ENCODE data around the gene GSC. TPM values are rescaled to one million over a fixed set of nuclear protein-coding genes. Genes with fewer than 3 reads are reported as not detected.
A peak's percentile ranks its signal among the peaks of the same experiment; 100 is the strongest.

Gene GSC
- total and polyA plus RNA-seq, 2 donors (not counting 1 experiment from before 2014, with no cell fraction given), result 0.05 to 0.17 TPM

DNA sequence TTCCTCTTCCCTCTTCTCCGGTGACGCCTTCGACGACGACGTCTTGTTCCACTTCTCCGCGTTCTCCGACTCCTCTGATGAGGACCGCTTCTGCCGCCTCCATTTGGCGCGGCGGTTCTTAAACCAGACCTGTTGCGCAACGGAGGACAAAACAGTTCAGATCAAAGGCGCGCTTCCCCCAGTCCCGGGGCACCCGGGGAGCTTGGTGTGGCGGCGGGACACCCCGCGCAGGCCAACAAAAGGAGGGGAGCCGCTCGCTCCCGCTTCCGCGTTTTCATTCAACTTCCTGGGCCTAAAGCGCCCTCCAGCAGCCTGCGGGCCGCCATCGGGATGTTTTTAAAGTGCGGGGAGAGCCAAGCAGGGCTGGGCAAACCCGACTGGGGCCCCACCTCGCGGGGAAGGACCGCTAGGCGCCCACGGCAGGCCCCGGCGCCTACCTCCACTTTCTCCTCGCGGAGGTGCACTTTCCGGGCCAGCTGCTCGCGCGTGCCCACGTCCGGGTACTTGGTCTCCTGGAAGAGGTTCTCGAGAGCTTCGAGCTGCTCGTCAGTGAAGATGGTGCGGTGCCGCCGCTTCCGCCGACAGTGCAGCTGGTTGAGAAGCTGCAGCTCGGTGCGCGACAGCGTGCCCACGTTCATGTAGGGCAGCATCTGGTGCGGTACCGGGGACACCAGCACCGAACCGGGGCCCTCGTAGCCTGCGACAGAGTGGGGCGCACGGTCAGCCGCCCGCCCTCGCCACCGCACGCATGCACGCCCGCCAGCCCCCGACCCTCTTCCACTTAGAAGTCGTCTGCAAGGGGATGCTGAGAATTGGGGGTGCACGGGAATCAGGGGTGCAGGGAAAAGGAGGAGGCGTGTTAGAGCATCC lies 1.2 kb downstream of the GSC start:
- no peaks in the 10 kb centered on the region for H3K36me3 ChIP-seq (ENCODE audit: control insufficient read depth, insufficient read depth, low read length)
- peak overlapping the region; percentile 5 for H3K4me2 ChIP-seq (ENCODE audit: extremely low read depth, insufficient read depth, low read length)
- H3K9ac ChIP-seq (ENCODE audit: insufficient read depth, low read length), result no peak overlapping the region
- DNase-seq (ENCODE audit: low read depth in 2 of 2), result no peak
- H3K27ac ChIP-seq (ENCODE audit: insufficient read depth, low read length), result no peak overlapping the region
- H2AFZ ChIP-seq (ENCODE audit: low read length), result no peak overlapping the region
- no peaks in the 10 kb centered on the region for H4K20me1 ChIP-seq (ENCODE audit: control insufficient read depth, extremely low read depth, insufficient read depth, low read length)
- H3K4me1 ChIP-seq (ENCODE audit: control insufficient read depth, extremely low read depth, insufficient read depth, low read length), result no peaks in the 10 kb centered on the region
- peak overlapping the region in 1 of 4 experiments; percentile 50 for H3K4me3 ChIP-seq (replicated peaks in 1 of 4; ENCODE audit: control extremely low read depth in 1 of 4, insufficient read depth in 1 of 4, low read depth in 3 of 4, low read length in 4 of 4)
- peaks cover 69% of the 10 kb centered on the region for H3K27me3 ChIP-seq (ENCODE audit: control insufficient read depth, insufficient read depth, low read length)
- no peaks in the 10 kb centered on the region for H3K9me3 ChIP-seq (ENCODE audit: control insufficient read depth, insufficient read depth, low read depth, low read length)
- H3K79me2 ChIP-seq (ENCODE audit: control insufficient read depth, insufficient read depth, low read length), result no peaks in the 10 kb centered on the region
- no peak for TF ChIP-seq EZH2 (IDR thresholded peaks at IDR 0.05; ENCODE audit: low read length, missing control alignments)
- TF ChIP-seq, protein P1, sequence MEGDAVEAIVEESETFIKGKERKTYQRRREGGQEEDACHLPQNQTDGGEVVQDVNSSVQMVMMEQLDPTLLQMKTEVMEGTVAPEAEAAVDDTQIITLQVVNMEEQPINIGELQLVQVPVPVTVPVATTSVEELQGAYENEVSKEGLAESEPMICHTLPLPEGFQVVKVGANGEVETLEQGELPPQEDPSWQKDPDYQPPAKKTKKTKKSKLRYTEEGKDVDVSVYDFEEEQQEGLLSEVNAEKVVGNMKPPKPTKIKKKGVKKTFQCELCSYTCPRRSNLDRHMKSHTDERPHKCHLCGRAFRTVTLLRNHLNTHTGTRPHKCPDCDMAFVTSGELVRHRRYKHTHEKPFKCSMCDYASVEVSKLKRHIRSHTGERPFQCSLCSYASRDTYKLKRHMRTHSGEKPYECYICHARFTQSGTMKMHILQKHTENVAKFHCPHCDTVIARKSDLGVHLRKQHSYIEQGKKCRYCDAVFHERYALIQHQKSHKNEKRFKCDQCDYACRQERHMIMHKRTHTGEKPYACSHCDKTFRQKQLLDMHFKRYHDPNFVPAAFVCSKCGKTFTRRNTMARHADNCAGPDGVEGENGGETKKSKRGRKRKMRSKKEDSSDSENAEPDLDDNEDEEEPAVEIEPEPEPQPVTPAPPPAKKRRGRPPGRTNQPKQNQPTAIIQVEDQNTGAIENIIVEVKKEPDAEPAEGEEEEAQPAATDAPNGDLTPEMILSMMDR (conservative IDR thresholded peaks at IDR 0.05 in 1 of 2, IDR thresholded peaks at IDR 0.05 in 1 of 2; ENCODE audit: low read depth in 1 of 2, low read length in 2 of 2), result no peak

DNA sequence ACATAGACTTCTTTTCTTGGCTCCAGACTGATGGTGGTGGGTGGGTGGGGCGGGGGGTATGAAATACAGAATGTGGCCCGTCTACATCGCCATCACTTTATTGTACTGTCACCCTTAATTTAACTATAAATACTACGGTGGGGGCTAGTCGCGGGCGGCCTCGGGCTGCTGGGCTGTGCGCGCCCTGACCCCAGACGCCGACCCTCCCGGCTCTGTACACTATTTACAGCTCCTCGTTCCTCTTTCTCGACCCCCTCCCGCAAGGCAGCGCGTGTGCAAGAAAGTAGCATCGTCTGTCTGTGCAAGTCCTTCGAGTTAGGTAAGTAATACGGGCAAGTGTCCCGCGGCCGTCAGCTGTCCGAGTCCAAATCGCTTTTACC lies 1.8 kb downstream of the GSC start:
- H3K27me3 ChIP-seq (ENCODE audit: control insufficient read depth, insufficient read depth, low read length), result peaks cover 62% of the 10 kb centered on the region
- H3K36me3 ChIP-seq (ENCODE audit: control insufficient read depth, insufficient read depth, low read length), result no peaks in the 10 kb centered on the region
- no peaks in the 10 kb centered on the region for H3K4me1 ChIP-seq (ENCODE audit: control insufficient read depth, extremely low read depth, insufficient read depth, low read length)
- no peak overlapping the region for H3K4me2 ChIP-seq (ENCODE audit: extremely low read depth, insufficient read depth, low read length)
- H3K27ac ChIP-seq (ENCODE audit: insufficient read depth, low read length), result no peak overlapping the region
- no peaks in the 10 kb centered on the region for H4K20me1 ChIP-seq (ENCODE audit: control insufficient read depth, extremely low read depth, insufficient read depth, low read length)
- no peak overlapping the region for H3K9ac ChIP-seq (ENCODE audit: insufficient read depth, low read length)
- no peaks in the 10 kb centered on the region for H3K9me3 ChIP-seq (ENCODE audit: control insufficient read depth, insufficient read depth, low read depth, low read length)
- no peak for DNase-seq (ENCODE audit: low read depth in 2 of 2)
- no peak overlapping the region for H3K4me3 ChIP-seq (replicated peaks in 1 of 4; ENCODE audit: control extremely low read depth in 1 of 4, insufficient read depth in 1 of 4, low read depth in 3 of 4, low read length in 4 of 4)
- H3K79me2 ChIP-seq (ENCODE audit: control insufficient read depth, insufficient read depth, low read length), result no peaks in the 10 kb centered on the region
- H2AFZ ChIP-seq (ENCODE audit: low read length), result no peak overlapping the region
- TF ChIP-seq, protein P1 (conservative IDR thresholded peaks at IDR 0.05 in 1 of 2, IDR thresholded peaks at IDR 0.05 in 1 of 2; ENCODE audit: low read depth in 1 of 2, low read length in 2 of 2), result no peak
- TF ChIP-seq EZH2 (IDR thresholded peaks at IDR 0.05; ENCODE audit: low read length, missing control alignments), result peak; percentile 12

DNA sequence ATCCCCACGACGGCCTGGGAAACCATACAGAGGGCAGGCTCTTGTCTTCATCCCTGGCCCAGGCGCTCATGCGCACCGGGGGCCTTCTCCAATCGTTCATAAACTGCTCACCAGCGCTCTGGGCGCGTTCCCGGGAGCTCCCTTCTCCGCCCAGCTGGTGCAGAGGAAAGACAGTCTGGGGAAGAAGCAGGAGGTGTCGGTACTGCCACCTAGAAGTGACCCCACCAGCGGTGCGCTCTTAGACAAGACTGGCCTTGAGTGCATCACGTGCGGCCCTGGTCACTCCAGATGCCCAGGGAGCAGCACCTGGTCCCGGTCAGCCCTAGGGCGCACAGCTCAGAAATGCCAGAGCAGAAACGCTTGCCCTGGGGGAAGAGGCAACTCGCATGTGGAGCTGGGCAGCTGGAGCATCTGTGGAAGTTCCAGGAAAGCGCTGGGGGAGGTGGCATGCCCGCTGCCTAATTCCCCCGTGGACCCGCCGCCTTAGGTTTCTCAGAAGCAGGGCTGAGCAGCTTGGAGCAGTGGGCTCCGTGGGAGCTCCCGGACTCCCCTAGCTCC lies 2.5 kb downstream of the GSC start:
- Histone ChIP-seq H3K27me3 (ENCODE audit: control insufficient read depth, insufficient read depth, low read length) (peaks cover 55% of the 10 kb centered on the region), H3K9me3 (ENCODE audit: control insufficient read depth, insufficient read depth, low read depth, low read length) (no peaks in the 10 kb centered on the region), H3K4me2 (ENCODE audit: extremely low read depth, insufficient read depth, low read length) (no peak overlapping the region), H3K4me1 (ENCODE audit: control insufficient read depth, extremely low read depth, insufficient read depth, low read length) (no peaks in the 10 kb centered on the region), H3K27ac (ENCODE audit: insufficient read depth, low read length) (no peak overlapping the region), H3K4me3 (replicated peaks in 1 of 4; ENCODE audit: control extremely low read depth in 1 of 4, insufficient read depth in 1 of 4, low read depth in 3 of 4, low read length in 4 of 4) (no peak overlapping the region), H3K9ac (ENCODE audit: insufficient read depth, low read length) (no peak overlapping the region), H3K36me3 (ENCODE audit: control insufficient read depth, insufficient read depth, low read length) (no peaks in the 10 kb centered on the region), H4K20me1 (ENCODE audit: control insufficient read depth, extremely low read depth, insufficient read depth, low read length) (no peaks in the 10 kb centered on the region), H2AFZ (ENCODE audit: low read length) (no peak overlapping the region), H3K79me2 (ENCODE audit: control insufficient read depth, insufficient read depth, low read length) (no peaks in the 10 kb centered on the region)
- DNase-seq (ENCODE audit: low read depth in 2 of 2), result no peak
- TF ChIP-seq, protein P1 (conservative IDR thresholded peaks at IDR 0.05 in 1 of 2, IDR thresholded peaks at IDR 0.05 in 1 of 2; ENCODE audit: low read depth in 1 of 2, low read length in 2 of 2), result no peak
- no peak for TF ChIP-seq EZH2 (IDR thresholded peaks at IDR 0.05; ENCODE audit: low read length, missing control alignments)

Measured in fibroblast of lung (primary cell).